Measurements from ENCODE around the gene EXOC6B. TPM values are rescaled to one million over a fixed set of nuclear protein-coding genes. Genes with fewer than 3 reads are reported as not detected.

EXOC6B gene
- total and polyA plus RNA-seq, 2 of the 8 experiments (the other 6 are each of a cell fraction or from before 2014, with no cell fraction given): 13.5 to 33.0 TPM

DNA sequence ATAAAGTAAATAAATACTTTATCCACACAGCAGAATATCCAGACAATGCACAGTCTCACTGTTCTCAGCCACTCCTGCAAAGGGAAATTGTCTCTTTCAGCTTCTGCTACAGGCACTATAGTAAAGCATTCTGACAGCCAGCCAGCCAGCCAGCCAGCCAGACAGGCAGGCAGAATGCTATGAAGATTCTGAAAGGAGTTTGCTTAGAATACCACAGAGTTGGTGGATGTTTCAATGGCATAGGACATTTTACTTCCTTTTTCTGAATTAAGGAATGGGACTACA is 562.1 kb downstream of the EXOC6B start:
- Histone ChIP-seq H3K79me1 (ENCODE audit: low read depth, low read length) (no peaks in the 10 kb centered on the region), H3K23ac (ENCODE audit: insufficient read length) (no peak overlapping the region), H3K4me3 (ENCODE audit: extremely low read depth in 1 of 4, insufficient read depth in 2 of 4, low read depth in 3 of 4, low read length in 4 of 4) (no peak overlapping the region), H2BK15ac (ENCODE audit: low read length) (no peak overlapping the region), H3K4ac (replicated peaks; ENCODE audit: insufficient read length, low read depth, low read length) (no peak overlapping the region), H4K5ac (ENCODE audit: insufficient read length, low read depth, low read length) (no peak overlapping the region), H3K27me3 (replicated peaks in 1 of 4; ENCODE audit: control insufficient read depth in 3 of 4, extremely low read depth in 1 of 4, insufficient read depth in 3 of 4, low read length in 3 of 4) (no peaks in the 10 kb centered on the region), H2AK5ac (ENCODE audit: low read depth, low read length) (no peak overlapping the region), H2BK12ac (ENCODE audit: low read depth, low read length) (no peak overlapping the region), H3K23me2 (ENCODE audit: low read depth, low read length) (no peaks in the 10 kb centered on the region), H3K4me1 (replicated peaks in 1 of 4; ENCODE audit: control insufficient read depth in 3 of 4, insufficient read depth in 4 of 4, low read length in 3 of 4) (no peaks in the 10 kb centered on the region), H3K14ac (ENCODE audit: insufficient read length) (no peak overlapping the region), H2BK5ac (ENCODE audit: low read depth, low read length) (no peak overlapping the region), H4K8ac (ENCODE audit: extremely low read depth, insufficient read depth, low read length) (no peak overlapping the region), H3K79me2 (ENCODE audit: control insufficient read depth in 1 of 2, insufficient read depth in 2 of 2, low read length in 2 of 2) (no peaks in the 10 kb centered on the region), H2BK120ac (replicated peaks; ENCODE audit: low read depth, low read length) (no peak overlapping the region), H3K36me3 (ENCODE audit: control insufficient read depth in 2 of 4, insufficient read depth in 4 of 4, low read length in 3 of 4) (no peaks in the 10 kb centered on the region), H3K56ac (replicated peaks; ENCODE audit: insufficient read length, low read depth, low read length) (no peak overlapping the region), H3K4me2 (ENCODE audit: insufficient read depth in 1 of 2, low read depth in 2 of 2, low read length in 2 of 2) (no peak overlapping the region), H3K27ac (ENCODE audit: low read depth, low read length) (no peak overlapping the region), H2AFZ (ENCODE audit: low read length) (no peak overlapping the region), H3K9me3 (ENCODE audit: insufficient read depth in 2 of 2, low read depth in 1 of 2, low read length in 1 of 2) (no peaks in the 10 kb centered on the region), H4K91ac (replicated peaks; ENCODE audit: insufficient read length, low read length) (no peak overlapping the region), H2BK20ac (ENCODE audit: low read length) (no peak overlapping the region), H3K18ac (ENCODE audit: extremely low read depth, low read length) (no peak overlapping the region), H4K20me1 (replicated peaks in 1 of 2; ENCODE audit: control insufficient read depth in 1 of 2, insufficient read depth in 2 of 2, low read length in 2 of 2) (no peaks in the 10 kb centered on the region), H3K9ac (replicated peaks in 1 of 4; ENCODE audit: extremely low read depth in 1 of 4, low read depth in 3 of 4, low read length in 3 of 4) (no peak overlapping the region)
- ChIA-PET POLR2A (ENCODE audit: partially characterized antibody) (no interaction called here), CTCF (ENCODE audit: partially characterized antibody) (no interaction called here)
- FAIRE-seq (no peak), DNase-seq (ENCODE audit: low read depth in 1 of 2, low spot score in 2 of 2) (no peak)
- no peak for TF ChIP-seq JUN (IDR thresholded peaks at IDR 0.05; ENCODE audit: low read depth, low read length)
- no peak for TF ChIP-seq CBX8 (IDR thresholded peaks at IDR 0.05; ENCODE audit: borderline replicate concordance, low read depth, low read length)
- no peak for TF ChIP-seq GTF2F1 (IDR thresholded peaks at IDR 0.05; ENCODE audit: borderline replicate concordance, low read depth, low read length)
- no peak for TF ChIP-seq POU5F1 (IDR thresholded peaks at IDR 0.05; ENCODE audit: low read depth, low read length)
- TF ChIP-seq POLR2A (IDR thresholded peaks at IDR 0.05; ENCODE audit: control extremely low read depth in 1 of 2, low read depth in 2 of 2, low read length in 2 of 2): no peak
